HL-60 (cell line): ENCODE results near the gene EIF3M.

Experiments used
- GABPA ChIP-seq: IDR thresholded peaks from 2 replicates; pipeline ENCODE4 v1.6.1; 2012; ENCODE audit warnings: low read depth
- POLR2AphosphoS5 ChIP-seq: IDR thresholded peaks from 2 replicates; pipeline ENCODE4 v1.6.1; 2012; ENCODE audit warnings: low read depth
- REST ChIP-seq: IDR thresholded peaks from 2 replicates; pipeline ENCODE4 v1.6.1; 2012; ENCODE audit warnings: low read depth; ENCODE audit not compliant: insufficient replicate concordance
- TF ChIP-seq, protein P1 (sequence below): IDR thresholded peaks from one replicate; pipeline ENCODE4 v1.5.1; 2011; ENCODE audit warnings: low read length, control low read depth, inconsistent platforms; ENCODE audit not compliant: insufficient read depth

DNA sequence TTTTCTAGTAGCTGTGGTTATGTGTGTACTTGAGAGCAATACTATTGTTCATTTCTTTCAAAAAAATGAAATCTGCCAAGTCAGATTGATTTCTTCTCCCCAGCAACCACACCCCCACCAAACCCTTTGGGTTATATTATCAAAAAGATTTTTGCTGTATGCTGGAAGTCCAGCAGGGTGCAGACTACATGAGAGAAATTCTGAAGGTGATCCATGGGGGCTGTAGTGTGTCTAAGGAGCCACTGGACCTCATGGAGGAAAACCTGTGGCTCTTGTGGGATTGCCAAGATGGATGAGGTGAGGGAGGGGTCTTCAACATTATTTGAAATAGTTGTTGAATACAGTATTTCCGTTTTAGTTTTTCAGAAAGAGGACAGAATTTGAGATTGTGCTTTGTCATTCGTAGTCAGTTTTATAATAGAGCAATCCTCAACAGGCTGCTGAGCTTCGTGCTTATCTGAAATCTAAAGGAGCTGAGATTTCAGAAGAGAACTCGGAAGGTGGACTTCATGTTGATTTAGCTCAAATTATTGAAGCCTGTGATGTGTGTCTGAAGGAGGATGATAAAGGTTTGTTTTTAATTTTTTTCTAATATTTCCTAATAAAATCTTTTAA lies 3.1 kb downstream of the EIF3M start:
- no peak for TF ChIP-seq REST
- TF ChIP-seq, protein P1, sequence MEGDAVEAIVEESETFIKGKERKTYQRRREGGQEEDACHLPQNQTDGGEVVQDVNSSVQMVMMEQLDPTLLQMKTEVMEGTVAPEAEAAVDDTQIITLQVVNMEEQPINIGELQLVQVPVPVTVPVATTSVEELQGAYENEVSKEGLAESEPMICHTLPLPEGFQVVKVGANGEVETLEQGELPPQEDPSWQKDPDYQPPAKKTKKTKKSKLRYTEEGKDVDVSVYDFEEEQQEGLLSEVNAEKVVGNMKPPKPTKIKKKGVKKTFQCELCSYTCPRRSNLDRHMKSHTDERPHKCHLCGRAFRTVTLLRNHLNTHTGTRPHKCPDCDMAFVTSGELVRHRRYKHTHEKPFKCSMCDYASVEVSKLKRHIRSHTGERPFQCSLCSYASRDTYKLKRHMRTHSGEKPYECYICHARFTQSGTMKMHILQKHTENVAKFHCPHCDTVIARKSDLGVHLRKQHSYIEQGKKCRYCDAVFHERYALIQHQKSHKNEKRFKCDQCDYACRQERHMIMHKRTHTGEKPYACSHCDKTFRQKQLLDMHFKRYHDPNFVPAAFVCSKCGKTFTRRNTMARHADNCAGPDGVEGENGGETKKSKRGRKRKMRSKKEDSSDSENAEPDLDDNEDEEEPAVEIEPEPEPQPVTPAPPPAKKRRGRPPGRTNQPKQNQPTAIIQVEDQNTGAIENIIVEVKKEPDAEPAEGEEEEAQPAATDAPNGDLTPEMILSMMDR, result peak; percentile 13
- TF ChIP-seq POLR2AphosphoS5, result no peak
- no peak for TF ChIP-seq GABPA
